Vagina (tissue), 2 donors: ENCODE results near the gene CCDC85C.

ENCODE experiments used
- POLR2A ChIP-seq, 2 donors: fragments of 450-650 bp; IDR thresholded peaks; one replicate each; pipeline ENCODE4 v1.6.1; 2017; ENCODE audit warnings: antibody characterized with exemption in 2 of 2, mild to moderate bottlenecking in 2 of 2, moderate library complexity in 2 of 2
- TF ChIP-seq, protein P1 (sequence below), 3 experiments: fragments of 450-650 bp in 2 of 3; fragments of 200-600 bp in 1 of 3; sonication (generic) in 1 of 3; IDR thresholded peaks; one replicate each; pipeline ENCODE4 v1.5.1; 2017 to 2019; ENCODE audit warnings: antibody characterized with exemption in 3 of 3, mild to moderate bottlenecking in 2 of 3, moderate library complexity in 2 of 3

DNA sequence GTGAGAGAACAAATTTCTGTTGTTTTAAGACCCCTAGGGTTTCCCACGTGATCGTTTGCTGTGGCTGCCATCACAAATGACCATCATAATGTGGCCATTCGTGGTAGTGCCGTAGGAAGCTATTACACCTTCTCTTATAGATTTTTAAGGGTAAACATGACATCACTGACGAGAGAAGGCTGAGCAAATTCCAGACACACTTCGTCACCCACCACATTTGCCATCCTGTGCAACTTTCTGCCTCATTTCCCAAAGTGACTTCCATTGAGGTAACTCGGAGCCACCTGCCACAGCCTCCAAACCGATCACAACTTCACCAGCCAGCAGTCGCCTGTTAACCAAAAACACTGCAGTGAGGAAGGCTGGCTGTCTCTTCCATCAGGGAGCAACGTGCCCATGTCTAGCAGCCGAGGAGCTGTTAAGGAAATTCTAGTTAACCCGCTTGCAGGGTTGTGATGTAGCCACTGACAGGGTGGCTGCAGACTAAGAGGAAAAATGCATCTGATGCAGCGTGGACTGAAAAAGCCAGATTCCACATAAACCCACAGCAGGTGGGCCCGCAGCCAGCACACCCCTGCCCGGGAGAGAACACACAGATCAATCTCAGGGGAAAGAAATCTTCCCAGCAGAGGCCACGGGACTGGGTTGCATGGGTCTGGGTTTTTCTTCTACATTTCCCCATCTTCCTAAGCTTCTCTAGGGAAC is 44.6 kb downstream of the CCDC85C start:
- TF ChIP-seq POLR2A (IDR thresholded peaks at IDR 0.05), result no peak
- TF ChIP-seq, protein P1, sequence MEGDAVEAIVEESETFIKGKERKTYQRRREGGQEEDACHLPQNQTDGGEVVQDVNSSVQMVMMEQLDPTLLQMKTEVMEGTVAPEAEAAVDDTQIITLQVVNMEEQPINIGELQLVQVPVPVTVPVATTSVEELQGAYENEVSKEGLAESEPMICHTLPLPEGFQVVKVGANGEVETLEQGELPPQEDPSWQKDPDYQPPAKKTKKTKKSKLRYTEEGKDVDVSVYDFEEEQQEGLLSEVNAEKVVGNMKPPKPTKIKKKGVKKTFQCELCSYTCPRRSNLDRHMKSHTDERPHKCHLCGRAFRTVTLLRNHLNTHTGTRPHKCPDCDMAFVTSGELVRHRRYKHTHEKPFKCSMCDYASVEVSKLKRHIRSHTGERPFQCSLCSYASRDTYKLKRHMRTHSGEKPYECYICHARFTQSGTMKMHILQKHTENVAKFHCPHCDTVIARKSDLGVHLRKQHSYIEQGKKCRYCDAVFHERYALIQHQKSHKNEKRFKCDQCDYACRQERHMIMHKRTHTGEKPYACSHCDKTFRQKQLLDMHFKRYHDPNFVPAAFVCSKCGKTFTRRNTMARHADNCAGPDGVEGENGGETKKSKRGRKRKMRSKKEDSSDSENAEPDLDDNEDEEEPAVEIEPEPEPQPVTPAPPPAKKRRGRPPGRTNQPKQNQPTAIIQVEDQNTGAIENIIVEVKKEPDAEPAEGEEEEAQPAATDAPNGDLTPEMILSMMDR (IDR thresholded peaks at IDR 0.05), result no peak
